Measurements from ENCODE around the gene KLHL29. TPM values are rescaled to one million over a fixed set of nuclear protein-coding genes. Genes with fewer than 3 reads are reported as not detected.

The KLHL29 gene
- total and polyA plus RNA-seq, 10 donors = 1.5 to 30.5 (median 9.4) TPM

- Histone ChIP-seq H3K4me1 (peaks cover 0 to 20% (median 4%) of the 10 kb centered on the region in 6 donors), H3K27me3 (replicated peaks in 1 of 7) (no peaks in the 10 kb centered on the region), H3K4me3 (no peak overlapping the region), H3K36me3 (peaks cover 0 to 73% (median 5%) of the 10 kb centered on the region in 6 donors), H3K27ac (peak overlapping the region in 4 of 8 donors; percentile 8 to 36 (median 26)), H3K9me3 (no peaks in the 10 kb centered on the region)
- no peak for TF ChIP-seq POLR2A (IDR thresholded peaks at IDR 0.05)
- no peak for TF ChIP-seq POLR2AphosphoS5 (IDR thresholded peaks at IDR 0.05)
- no peak for TF ChIP-seq CTCF (IDR thresholded peaks at IDR 0.05 in 8 of 11, conservative IDR thresholded peaks at IDR 0.05 in 3 of 11)
- WGBS, 5 donors = 90 to 95% (median 92%) methylated on average over 3 to 5 of the region's 5 CpGs
- intact Hi-C loops (cut with DNase I; ENCODE audit: low total_unique reads) = no loop called here
- DNase-seq = no peak
Measured at GRCh38 chr2:23696752-23697045, 311.7 kb downstream of the KLHL29 start.

GRCh38 chr2:23697256-23698075 lies 312.5 kb downstream of the KLHL29 start:
- Histone ChIP-seq H3K4me3 (no peak overlapping the region), H3K4me1 (peaks cover 0 to 20% (median 4%) of the 10 kb centered on the region in 6 donors), H3K9me3 (no peaks in the 10 kb centered on the region), H3K27ac (peak overlapping the region in 5 of 8 donors; percentile 8 to 36 (median 32)), H3K27me3 (replicated peaks in 1 of 7) (no peaks in the 10 kb centered on the region), H3K36me3 (peaks cover 0 to 73% (median 5%) of the 10 kb centered on the region in 6 donors)
- DNase-seq = no peak
- TF ChIP-seq POLR2AphosphoS5 (IDR thresholded peaks at IDR 0.05) (no peak), CTCF (IDR thresholded peaks at IDR 0.05 in 8 of 11, conservative IDR thresholded peaks at IDR 0.05 in 3 of 11) (no peak), POLR2A (IDR thresholded peaks at IDR 0.05) (no peak)
- intact Hi-C loops (cut with DNase I; ENCODE audit: low total_unique reads) = no loop called here
- 74 to 86% (median 82%) methylated on average over 12 of the region's 12 CpGs for WGBS, 5 donors

GRCh38 chr2:23698116-23698693 lies 313.2 kb downstream of the KLHL29 start:
- no peak for TF ChIP-seq POLR2AphosphoS5 (IDR thresholded peaks at IDR 0.05)
- TF ChIP-seq POLR2A (IDR thresholded peaks at IDR 0.05) = no peak
- DNase-seq = no peak
- Histone ChIP-seq H3K27me3 (replicated peaks in 1 of 7) (no peaks in the 10 kb centered on the region), H3K27ac (peak overlapping the region in 4 of 8 donors; percentile 17 to 36 (median 28)), H3K9me3 (no peaks in the 10 kb centered on the region), H3K4me3 (no peak overlapping the region), H3K4me1 (peaks cover 0 to 20% (median 4%) of the 10 kb centered on the region in 6 donors), H3K36me3 (peaks cover 0 to 73% (median 5%) of the 10 kb centered on the region in 6 donors)
- 81 to 89% (median 86%) methylated on average over 6 of the region's 6 CpGs for WGBS, 5 donors
- intact Hi-C loops (cut with DNase I; ENCODE audit: low total_unique reads) = no loop called here

GRCh38 chr2:23698721-23699579 lies 314.0 kb downstream of the KLHL29 start:
- DNase-seq = no peak
- peaks cover 0 to 73% (median 8%) of the 10 kb centered on the region in 6 donors for H3K36me3 ChIP-seq
- intact Hi-C loops (cut with DNase I; ENCODE audit: low total_unique reads) = no loop called here
- TF ChIP-seq POLR2A (IDR thresholded peaks at IDR 0.05) (no peak), CTCF (IDR thresholded peaks at IDR 0.05 in 8 of 11, conservative IDR thresholded peaks at IDR 0.05 in 3 of 11) (no peak), POLR2AphosphoS5 (IDR thresholded peaks at IDR 0.05) (peak; percentile 54 to 62 (median 56))
- no peak overlapping the region for H3K4me3 ChIP-seq
- no peaks in the 10 kb centered on the region for H3K27me3 ChIP-seq (replicated peaks in 1 of 7)
- peak overlapping the region in 6 of 8 donors; percentile 8 to 72 (median 63) for H3K27ac ChIP-seq
- WGBS, 5 donors = 75 to 83% (median 80%) methylated on average over 13 to 17 of the region's 17 CpGs
- no peaks in the 10 kb centered on the region for H3K9me3 ChIP-seq
- peaks cover 0 to 20% (median 4%) of the 10 kb centered on the region in 6 donors for H3K4me1 ChIP-seq
